ENCODE results near the gene BACE2.
"Not testable (repeated sequence)": the region's sequence is repeated elsewhere in the genome, so short reads cannot be mapped to it uniquely, and the experiment has no call there.

The BACE2 gene

DNA sequence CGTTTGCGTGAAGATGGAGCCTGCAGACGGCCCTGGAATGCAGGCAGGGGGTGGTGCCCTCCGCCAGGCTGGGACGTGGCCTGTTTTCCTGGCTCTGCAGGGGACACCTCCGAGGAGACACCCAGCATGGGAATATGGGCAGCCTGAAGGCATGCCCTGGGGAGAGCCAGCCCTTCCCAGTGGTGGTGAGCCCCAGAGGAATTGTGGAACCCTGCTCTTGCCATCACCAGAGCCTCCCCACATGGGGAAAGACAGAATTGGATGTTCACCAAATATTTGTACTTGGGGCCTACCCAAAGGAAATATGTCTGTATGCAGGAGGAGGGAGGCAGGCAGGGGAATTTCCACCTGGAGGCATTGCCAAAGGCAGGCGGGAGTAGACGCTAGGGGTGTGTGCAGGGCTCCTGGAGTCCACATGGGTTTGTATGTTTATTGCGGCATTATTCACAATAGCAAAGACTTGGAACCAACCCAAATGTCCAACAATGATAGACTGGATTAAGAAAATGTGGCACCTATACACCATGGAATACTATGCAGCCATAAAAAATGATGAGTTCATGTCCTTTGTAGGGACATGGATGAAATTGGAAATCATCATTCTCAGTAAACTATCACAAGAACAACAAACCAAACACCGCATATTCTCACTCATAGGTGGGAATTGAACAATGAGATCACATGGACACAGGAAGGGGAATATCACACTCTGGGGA, 70.3 kb downstream of the BACE2 start:
- intact Hi-C loops (cut with micrococcal nuclease); H3K27ac Mint-ChIP-seq; H3K27me3 Mint-ChIP-seq; H3K36me3 Mint-ChIP-seq (ENCODE audit: low read depth); H3K9me3 Mint-ChIP-seq; H3K4me3 Mint-ChIP-seq; H3K4me1 Mint-ChIP-seq (ENCODE audit: low read depth): not testable (repeated sequence)

DNA sequence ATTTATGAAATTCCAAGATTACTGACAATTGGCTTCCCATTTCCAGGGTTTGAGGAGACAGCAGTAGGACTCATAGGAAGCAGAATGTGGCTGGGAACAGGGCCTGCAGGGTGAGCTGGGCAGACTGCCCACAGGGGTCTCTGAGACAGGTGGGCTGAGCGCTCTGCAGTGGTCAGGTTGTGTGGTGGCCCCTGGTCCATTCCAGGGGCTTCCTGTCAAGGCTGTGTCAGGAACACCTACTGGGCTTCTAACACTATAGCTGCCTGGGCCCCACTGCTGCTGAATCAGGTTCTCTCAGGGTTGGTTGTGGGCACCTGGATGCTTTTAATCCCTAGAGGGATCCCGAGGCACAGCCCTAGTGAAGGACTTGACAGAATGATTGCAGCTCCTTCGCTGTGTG, 72.1 kb downstream of the BACE2 start:
- Mint-ChIP-seq H3K36me3 (ENCODE audit: low read depth) (no peaks in the 10 kb centered on the region), H3K9me3 (no peaks in the 10 kb centered on the region), H3K27ac (no peak overlapping the region), H3K27me3 (no peaks in the 10 kb centered on the region), H3K4me1 (ENCODE audit: low read depth) (no peaks in the 10 kb centered on the region), H3K4me3 (no peak overlapping the region)
- intact Hi-C loops (cut with micrococcal nuclease), result no loop called here

DNA sequence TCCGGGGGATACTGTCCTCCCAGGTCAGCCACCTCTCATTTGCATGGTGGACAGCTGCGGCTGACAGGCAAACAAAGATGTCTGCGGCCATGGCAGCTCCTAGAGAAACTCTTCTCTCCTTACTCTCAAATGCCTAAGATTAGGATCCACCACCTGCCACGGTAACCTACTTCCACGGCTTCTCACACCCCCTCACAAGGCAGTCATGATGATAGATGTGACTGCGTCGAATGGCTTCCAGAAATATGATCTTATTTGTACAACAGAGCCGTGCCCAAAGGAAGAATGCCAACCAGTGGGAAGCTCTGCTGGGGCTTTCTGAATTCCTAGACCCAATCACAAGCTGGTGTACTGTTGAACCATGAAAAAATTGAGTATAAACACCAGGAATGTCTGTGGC, 73.4 kb downstream of the BACE2 start:
- no peaks in the 10 kb centered on the region for H3K4me1 Mint-ChIP-seq (ENCODE audit: low read depth)
- intact Hi-C loops (cut with micrococcal nuclease), result no loop called here
- no peak overlapping the region for H3K4me3 Mint-ChIP-seq
- H3K36me3 Mint-ChIP-seq (ENCODE audit: low read depth), result no peaks in the 10 kb centered on the region
- H3K27ac Mint-ChIP-seq, result no peak overlapping the region
- no peaks in the 10 kb centered on the region for H3K27me3 Mint-ChIP-seq
- no peaks in the 10 kb centered on the region for H3K9me3 Mint-ChIP-seq

DNA sequence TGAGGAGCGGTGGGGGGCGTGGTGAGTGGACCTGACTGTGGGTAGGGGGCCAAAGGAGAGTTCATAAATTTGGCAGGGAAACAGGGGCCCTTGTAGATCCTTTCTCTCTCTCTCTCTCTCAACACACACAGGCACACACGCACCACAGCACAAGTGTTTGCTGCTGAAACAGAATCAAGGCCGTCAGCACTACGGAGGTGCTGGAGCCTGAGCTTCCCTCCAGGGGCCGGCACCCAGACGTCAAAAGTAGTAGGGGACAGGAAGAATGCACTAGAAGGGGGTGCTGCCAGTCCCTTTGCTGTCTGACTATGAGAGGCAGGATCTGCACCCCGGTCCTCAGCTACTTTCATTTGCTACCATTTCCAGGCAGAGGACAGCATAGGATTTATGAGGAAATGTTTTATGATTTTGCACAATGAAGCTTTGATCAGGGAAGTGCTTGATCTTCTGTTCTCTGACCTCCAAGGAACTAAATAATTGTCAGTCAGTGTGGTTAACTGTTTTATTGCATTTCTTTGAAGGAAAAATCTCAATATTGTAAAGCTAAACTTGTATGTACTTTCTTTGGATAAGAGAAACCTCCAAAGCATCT, 74.4 kb downstream of the BACE2 start:
- Mint-ChIP-seq H3K27me3 (no peaks in the 10 kb centered on the region), H3K4me3 (no peak overlapping the region), H3K9me3 (no peaks in the 10 kb centered on the region), H3K36me3 (ENCODE audit: low read depth) (no peaks in the 10 kb centered on the region), H3K4me1 (ENCODE audit: low read depth) (no peaks in the 10 kb centered on the region), H3K27ac (no peak overlapping the region)
- intact Hi-C loops (cut with micrococcal nuclease), result no loop called here

DNA sequence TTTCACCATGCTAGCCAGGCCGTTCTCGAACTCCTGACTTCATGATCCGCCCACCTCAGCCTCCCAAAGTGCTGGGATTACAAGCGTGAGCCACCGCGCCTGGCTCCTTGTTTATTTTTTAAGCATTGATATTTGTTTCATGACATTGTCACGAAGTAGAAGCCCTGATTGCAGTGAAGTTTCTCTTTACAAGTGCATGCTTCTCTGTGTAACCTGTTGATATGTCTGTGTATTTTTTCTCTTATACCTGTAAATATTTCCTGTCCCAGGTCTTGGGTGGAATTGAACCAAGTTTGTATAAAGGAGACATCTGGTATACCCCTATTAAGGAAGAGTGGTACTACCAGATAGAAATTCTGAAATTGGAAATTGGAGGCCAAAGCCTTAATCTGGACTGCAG, 75.1 kb downstream of the BACE2 start:
- Mint-ChIP-seq H3K9me3 (no peaks in the 10 kb centered on the region), H3K4me1 (ENCODE audit: low read depth) (no peaks in the 10 kb centered on the region), H3K27me3 (no peaks in the 10 kb centered on the region), H3K27ac (no peak overlapping the region), H3K36me3 (ENCODE audit: low read depth) (no peaks in the 10 kb centered on the region), H3K4me3 (no peak overlapping the region)
- intact Hi-C loops (cut with micrococcal nuclease), result no loop called here

DNA sequence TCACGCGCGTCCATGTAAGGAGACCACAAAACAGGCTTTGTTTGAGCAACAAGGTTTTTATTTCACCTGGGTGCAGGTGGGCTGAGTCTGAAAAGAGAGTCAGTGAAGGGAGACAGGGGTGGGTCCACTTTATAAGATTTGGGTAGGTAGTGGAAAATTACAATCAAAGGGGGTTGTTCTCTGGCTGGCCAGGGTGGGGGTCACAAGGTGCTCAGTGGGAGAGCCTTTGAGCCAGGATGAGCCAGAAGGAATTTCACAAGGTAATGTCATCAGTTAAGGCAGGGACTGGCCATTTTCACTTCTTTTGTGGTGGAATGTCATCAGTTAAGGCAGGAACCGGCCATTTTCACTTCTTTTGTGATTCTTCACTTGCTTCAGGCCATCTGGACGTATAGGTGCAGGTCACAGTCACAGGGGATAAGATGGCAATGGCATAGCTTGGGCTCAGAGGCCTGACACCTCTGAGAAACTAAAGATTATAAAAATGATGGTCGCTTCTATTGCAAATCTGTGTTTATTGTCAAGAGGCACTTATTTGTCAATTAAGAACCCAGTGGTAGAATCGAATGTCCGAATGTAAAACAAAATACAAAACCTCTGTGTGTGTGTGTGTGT, 76.4 kb downstream of the BACE2 start:
- H3K4me3 Mint-ChIP-seq; intact Hi-C loops (cut with micrococcal nuclease); H3K27ac Mint-ChIP-seq; H3K4me1 Mint-ChIP-seq (ENCODE audit: low read depth); H3K27me3 Mint-ChIP-seq; H3K9me3 Mint-ChIP-seq; H3K36me3 Mint-ChIP-seq (ENCODE audit: low read depth): not testable (repeated sequence)

DNA sequence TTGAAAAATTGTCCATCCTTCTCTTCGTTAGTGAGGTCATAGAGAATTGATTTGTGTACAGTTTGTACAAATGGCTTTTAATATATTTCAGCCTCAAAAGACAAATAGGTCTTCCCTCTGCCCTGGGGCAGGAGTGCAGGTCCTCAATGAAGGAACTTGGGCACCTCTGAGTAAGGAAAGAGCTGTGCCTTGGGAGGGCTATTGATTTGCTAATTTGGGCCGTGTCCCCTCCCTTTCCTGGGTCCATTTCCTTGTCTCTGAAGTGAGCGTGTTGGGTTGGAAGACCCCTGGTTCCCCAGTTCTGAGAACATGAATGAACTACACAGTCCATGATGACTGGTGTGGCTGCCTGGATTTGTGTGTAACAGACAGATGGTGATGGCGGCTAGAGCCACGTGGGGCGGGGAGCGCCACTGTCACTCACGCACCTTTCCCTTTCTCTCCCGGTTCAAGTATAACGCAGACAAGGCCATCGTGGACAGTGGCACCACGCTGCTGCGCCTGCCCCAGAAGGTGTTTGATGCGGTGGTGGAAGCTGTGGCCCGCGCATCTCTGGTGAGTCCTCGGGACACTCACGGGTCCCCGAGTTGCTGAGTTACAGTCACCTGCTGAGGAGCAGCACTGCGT, 77.7 kb downstream of the BACE2 start:
- Mint-ChIP-seq H3K4me3 (no peak overlapping the region), H3K9me3 (no peaks in the 10 kb centered on the region), H3K4me1 (ENCODE audit: low read depth) (no peaks in the 10 kb centered on the region), H3K27me3 (no peaks in the 10 kb centered on the region), H3K36me3 (ENCODE audit: low read depth) (no peaks in the 10 kb centered on the region), H3K27ac (no peak overlapping the region)
- intact Hi-C loops (cut with micrococcal nuclease), result no loop called here

DNA sequence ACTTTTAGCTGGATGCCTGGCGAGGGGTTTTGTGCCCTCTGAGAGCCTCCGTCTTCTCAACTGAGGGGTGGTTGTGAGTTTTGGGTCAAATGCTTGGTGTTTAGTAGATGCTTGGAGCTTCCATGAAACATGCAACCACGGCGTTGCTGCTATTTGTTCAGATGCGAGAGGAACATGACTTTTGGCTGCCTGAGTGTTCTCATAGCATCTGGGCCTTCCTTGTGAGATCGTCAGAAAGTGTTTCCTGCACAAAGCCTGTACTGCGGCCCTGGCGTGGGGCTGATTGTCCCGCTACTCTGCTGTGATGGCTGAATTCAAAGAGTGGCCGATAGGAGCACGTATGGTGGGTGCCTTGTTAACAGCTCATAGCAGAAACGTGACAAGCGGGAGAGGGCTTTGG, 78.8 kb downstream of the BACE2 start:
- Mint-ChIP-seq H3K9me3 (no peaks in the 10 kb centered on the region), H3K27me3 (no peaks in the 10 kb centered on the region), H3K27ac (no peak overlapping the region), H3K4me3 (no peak overlapping the region), H3K4me1 (ENCODE audit: low read depth) (no peaks in the 10 kb centered on the region), H3K36me3 (ENCODE audit: low read depth) (no peaks in the 10 kb centered on the region)
- intact Hi-C loops (cut with micrococcal nuclease), result no loop called here

DNA sequence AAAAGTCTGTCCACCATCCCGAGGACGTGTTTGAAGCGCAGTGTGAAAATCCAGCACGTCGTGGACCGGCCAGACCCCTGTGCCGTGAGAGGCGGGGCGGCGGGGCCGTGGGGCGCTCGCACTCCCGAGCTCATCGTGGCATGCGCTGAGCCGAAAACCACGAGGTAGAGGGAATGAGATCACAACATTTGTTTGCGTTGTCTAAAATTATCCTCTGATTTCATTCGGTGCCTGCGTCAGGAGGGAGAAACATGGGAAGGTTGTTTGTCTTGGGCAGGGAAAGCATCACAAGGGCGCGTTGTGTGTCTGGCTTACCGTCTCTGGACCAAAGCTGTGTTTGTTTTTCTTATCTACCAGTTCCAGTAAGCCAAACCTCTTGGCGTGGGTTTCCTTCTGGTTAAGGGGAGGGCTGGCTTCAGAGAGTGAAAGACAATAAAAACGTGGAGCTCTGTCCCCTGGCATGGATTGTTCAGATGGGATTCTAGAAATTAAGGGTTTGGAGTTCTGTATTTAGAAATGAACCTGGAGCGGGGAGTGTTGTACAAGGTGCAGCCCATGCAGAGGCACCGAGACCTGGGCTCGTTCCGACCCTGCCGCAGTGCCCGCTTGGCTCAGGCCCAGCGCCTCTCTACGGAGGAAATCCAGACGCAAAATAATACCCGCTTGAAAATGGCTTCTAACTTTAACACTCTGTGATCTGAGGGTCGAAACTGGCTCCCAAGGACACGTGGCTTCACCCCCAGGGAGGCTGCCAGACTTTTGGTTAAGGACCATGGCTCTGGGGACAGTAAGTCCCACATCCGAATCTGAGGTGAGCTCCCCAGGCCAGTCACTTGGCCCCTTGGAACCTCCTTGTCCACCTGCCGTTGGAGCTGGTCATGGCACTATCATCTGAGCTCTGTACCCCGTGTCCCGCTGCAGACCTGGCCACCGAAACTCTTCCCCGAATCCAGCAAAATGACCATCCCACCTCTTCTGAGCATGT, 79.9 kb downstream of the BACE2 start:
- no peak overlapping the region for H3K27ac Mint-ChIP-seq
- no peaks in the 10 kb centered on the region for H3K27me3 Mint-ChIP-seq
- H3K36me3 Mint-ChIP-seq (ENCODE audit: low read depth), result no peaks in the 10 kb centered on the region
- intact Hi-C loops (cut with micrococcal nuclease), result no loop called here
- H3K9me3 Mint-ChIP-seq, result no peaks in the 10 kb centered on the region
- H3K4me3 Mint-ChIP-seq, result no peak overlapping the region
- H3K4me1 Mint-ChIP-seq (ENCODE audit: low read depth), result no peaks in the 10 kb centered on the region

DNA sequence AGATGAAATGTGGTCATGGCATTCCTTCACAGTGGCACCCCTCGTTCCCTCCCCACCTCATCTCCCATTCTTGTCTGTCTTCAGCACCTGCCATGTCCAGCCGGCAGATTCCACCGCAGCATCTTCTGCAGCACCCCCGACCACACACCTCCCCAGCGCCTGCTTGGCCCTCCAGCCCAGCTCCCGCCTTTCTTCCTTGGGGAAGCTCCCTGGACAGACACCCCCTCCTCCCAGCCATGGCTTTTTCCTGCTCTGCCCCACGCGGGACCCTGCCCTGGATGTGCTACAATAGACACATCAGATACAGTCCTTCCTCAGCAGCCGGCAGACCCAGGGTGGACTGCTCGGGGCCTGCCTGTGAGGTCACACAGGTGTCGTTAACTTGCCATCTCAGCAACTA, 81.5 kb downstream of the BACE2 start:
- Mint-ChIP-seq H3K4me1 (ENCODE audit: low read depth) (no peaks in the 10 kb centered on the region), H3K27me3 (no peaks in the 10 kb centered on the region), H3K4me3 (no peak overlapping the region), H3K27ac (no peak overlapping the region), H3K9me3 (no peaks in the 10 kb centered on the region), H3K36me3 (ENCODE audit: low read depth) (no peaks in the 10 kb centered on the region)
- intact Hi-C loops (cut with micrococcal nuclease), result no loop called here

DNA sequence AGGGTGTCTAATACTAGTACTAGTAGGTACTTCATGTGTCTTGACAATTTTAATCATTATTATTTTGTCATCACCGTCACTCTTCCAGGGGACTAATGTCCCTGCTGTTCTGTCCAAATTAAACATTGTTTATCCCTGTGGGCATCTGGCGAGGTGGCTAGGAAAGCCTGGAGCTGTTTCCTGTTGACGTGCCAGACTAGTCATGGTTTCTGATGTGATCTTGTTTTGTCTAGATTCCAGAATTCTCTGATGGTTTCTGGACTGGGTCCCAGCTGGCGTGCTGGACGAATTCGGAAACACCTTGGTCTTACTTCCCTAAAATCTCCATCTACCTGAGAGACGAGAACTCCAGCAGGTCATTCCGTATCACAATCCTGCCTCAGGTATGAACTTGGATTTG, 82.6 kb downstream of the BACE2 start:
- Mint-ChIP-seq H3K27me3 (peaks cover 1% of the 10 kb centered on the region), H3K36me3 (ENCODE audit: low read depth) (no peaks in the 10 kb centered on the region), H3K27ac (no peak overlapping the region), H3K4me1 (ENCODE audit: low read depth) (no peaks in the 10 kb centered on the region), H3K9me3 (no peaks in the 10 kb centered on the region), H3K4me3 (no peak overlapping the region)
- intact Hi-C loops (cut with micrococcal nuclease), result no loop called here

DNA sequence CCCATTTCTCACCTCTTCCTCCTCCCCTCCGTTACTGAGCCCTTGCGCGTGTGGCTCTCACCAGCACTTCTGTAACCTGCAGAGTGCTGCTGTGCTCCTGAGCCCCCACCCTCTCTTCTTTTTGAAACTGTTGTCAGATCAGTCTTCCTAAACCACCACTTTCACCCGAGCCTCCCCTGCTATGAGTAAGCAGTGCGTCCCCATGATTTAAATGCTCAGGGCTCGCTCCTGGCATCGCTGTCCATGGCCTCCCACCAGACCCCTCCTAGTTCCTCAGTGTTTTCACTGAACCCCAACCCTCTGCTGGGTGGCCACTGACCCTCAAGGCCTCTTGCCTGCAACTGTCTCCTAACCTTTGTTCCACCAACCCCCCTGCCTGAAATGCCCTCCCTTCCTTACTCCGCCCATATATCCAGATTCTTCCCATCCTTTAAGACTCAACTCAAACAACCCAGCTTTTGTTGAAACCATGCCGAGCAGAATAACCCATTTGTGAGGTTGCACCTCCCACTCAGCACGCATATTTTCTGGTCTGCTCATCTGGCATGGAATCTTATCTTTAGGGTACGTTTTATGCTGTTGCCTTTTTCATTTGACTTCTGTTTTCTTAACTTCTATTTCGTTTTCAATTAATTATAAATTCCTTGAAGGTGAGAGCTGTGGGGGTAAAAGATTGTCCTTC, 84.1 kb downstream of the BACE2 start:
- H3K9me3 Mint-ChIP-seq, result peaks cover 7% of the 10 kb centered on the region
- no peaks in the 10 kb centered on the region for H3K36me3 Mint-ChIP-seq (ENCODE audit: low read depth)
- no peaks in the 10 kb centered on the region for H3K4me1 Mint-ChIP-seq (ENCODE audit: low read depth)
- intact Hi-C loops (cut with micrococcal nuclease), result no loop called here
- H3K4me3 Mint-ChIP-seq, result no peak overlapping the region
- no peak overlapping the region for H3K27ac Mint-ChIP-seq
- peaks cover 1% of the 10 kb centered on the region for H3K27me3 Mint-ChIP-seq

DNA sequence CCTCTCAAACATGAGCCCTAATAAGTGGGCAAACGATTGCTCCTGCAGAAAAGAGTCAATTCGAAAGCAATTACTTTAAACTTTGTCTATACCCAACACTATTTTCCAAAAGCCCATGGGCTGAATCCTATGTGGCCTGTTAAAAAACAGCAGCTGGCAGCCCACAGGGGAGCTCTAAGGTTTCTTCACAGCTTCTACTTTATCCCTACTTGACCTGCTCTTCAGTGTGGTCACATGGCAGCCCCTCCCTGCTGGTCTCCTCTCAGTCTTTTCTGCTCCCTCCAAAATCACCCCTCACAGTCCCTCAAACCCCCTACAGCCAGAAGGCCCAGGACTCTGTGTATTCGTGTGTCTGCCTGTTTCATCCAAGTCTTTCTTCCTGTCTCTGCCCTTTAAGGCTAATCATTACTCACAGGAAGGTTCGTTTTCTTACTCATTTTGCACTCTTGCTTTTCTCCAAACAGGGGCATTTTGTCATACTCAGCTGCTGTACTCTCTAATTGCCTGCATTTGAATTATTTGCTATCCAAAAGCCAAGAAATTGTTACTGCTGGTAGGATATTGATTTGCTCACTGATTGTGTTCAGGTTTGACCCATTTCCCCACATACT, 86.2 kb downstream of the BACE2 start:
- no peak overlapping the region for H3K27ac Mint-ChIP-seq
- peaks cover 1% of the 10 kb centered on the region for H3K27me3 Mint-ChIP-seq
- H3K4me1 Mint-ChIP-seq (ENCODE audit: low read depth), result no peaks in the 10 kb centered on the region
- intact Hi-C loops (cut with micrococcal nuclease), result no loop called here
- H3K36me3 Mint-ChIP-seq (ENCODE audit: low read depth), result no peaks in the 10 kb centered on the region
- H3K9me3 Mint-ChIP-seq, result peaks cover 7% of the 10 kb centered on the region
- no peak overlapping the region for H3K4me3 Mint-ChIP-seq
